GM21737 (cell line): ENCODE data around the gene COL4A6.
"Not testable (repeated sequence)": the region's sequence is repeated elsewhere in the genome, so short reads cannot be mapped to it uniquely, and the experiment has no call there.

Experiments used
- ATAC-seq: cut with Tn5 transposase; IDR thresholded peaks from one replicate; pipeline ENCODE4 v1.9.1; 2021; ENCODE audit warnings: mild to moderate bottlenecking, moderate library complexity; ENCODE audit not compliant: unreplicated experiment

The COL4A6 gene

GRCh38 chrX:108438110-108438623, at the start of gene COL4A6:
Gene COL4A6 (minus strand): TSS chrX:108438422. CDS start chrX:108438196, 226 bp downstream.
- no peak for ATAC-seq

- no peak for ATAC-seq
Observed at GRCh38 chrX:108485960-108486359, 47.7 kb upstream of the COL4A6 start.

- ATAC-seq, result no peak
Observed at GRCh38 chrX:108484251-108484650, 46.0 kb upstream of the COL4A6 start.

- not testable (repeated sequence) for ATAC-seq
Observed at GRCh38 chrX:108481528-108481927, 43.3 kb upstream of the COL4A6 start.

GRCh38 chrX:108473979-108474378, 35.8 kb upstream of the COL4A6 start:
- no peak for ATAC-seq

GRCh38 chrX:108468486-108468885, 30.3 kb upstream of the COL4A6 start:
- no peak for ATAC-seq

- no peak for ATAC-seq
Observed at GRCh38 chrX:108464604-108465003, 26.4 kb upstream of the COL4A6 start.

GRCh38 chrX:108456971-108457477, 18.8 kb upstream of the COL4A6 start:
- ATAC-seq, result no peak

- ATAC-seq, result no peak
Observed at GRCh38 chrX:108453841-108454240, 15.6 kb upstream of the COL4A6 start.

- ATAC-seq, result no peak
Observed at GRCh38 chrX:108447303-108447702, 9.1 kb upstream of the COL4A6 start.

GRCh38 chrX:108442901-108443464, 4.8 kb upstream of the COL4A6 start:
- no peak for ATAC-seq

GRCh38 chrX:108439961-108440696, 1.9 kb upstream of the COL4A6 start:
- ATAC-seq, result no peak

- ATAC-seq, result no peak
Observed at GRCh38 chrX:108439426-108439942, 1.3 kb upstream of the COL4A6 start, which contains the start of gene COL4A5. Gene COL4A5 (plus strand): TSS chrX:108439838. CDS start chrX:108440126, 288 bp downstream.

- no peak for ATAC-seq
Observed at GRCh38 chrX:108437349-108438109, 693 bp downstream of the COL4A6 start.

- ATAC-seq, result no peak
Observed at GRCh38 chrX:108435261-108435660, 3.0 kb downstream of the COL4A6 start.

- no peak for ATAC-seq
Observed at GRCh38 chrX:108426262-108426661, 12.0 kb downstream of the COL4A6 start.

GRCh38 chrX:108420481-108420880, 17.7 kb downstream of the COL4A6 start:
- ATAC-seq, result no peak

- no peak for ATAC-seq
Observed at GRCh38 chrX:108419401-108419800, 18.8 kb downstream of the COL4A6 start.

- ATAC-seq, result no peak
Observed at GRCh38 chrX:108417257-108417656, 21.0 kb downstream of the COL4A6 start.

GRCh38 chrX:108415891-108416290, 22.3 kb downstream of the COL4A6 start:
- ATAC-seq, result no peak

GRCh38 chrX:108415146-108415545, 23.1 kb downstream of the COL4A6 start:
- no peak for ATAC-seq
